Colonic mucosa (tissue), 4 donors: ENCODE data around the gene DOK3. TPM values are rescaled to one million over a fixed set of nuclear protein-coding genes. Genes with fewer than 3 reads are reported as not detected.

Experiments
- DNase-seq: peaks from one replicate; pipeline ENCODE4 v3.0.0-alpha.2; 2020
- H3K27ac ChIP-seq: fragments of 200-600 bp; one replicate; pipeline ENCODE4 v1.8.0; 2021
- H3K27me3 ChIP-seq: fragments of 200-600 bp; one replicate; pipeline ENCODE4 v1.8.0; 2021
- H3K36me3 ChIP-seq: fragments of 200-600 bp; one replicate; pipeline ENCODE4 v1.8.0; 2021
- H3K4me1 ChIP-seq: fragments of 200-600 bp; one replicate; pipeline ENCODE4 v1.8.0; 2021; ENCODE audit warnings: mild to moderate bottlenecking
- H3K4me3 ChIP-seq: fragments of 200-600 bp; one replicate; pipeline ENCODE4 v1.8.0; 2021
- H3K9ac ChIP-seq, 2 donors: one replicate each; pipeline ENCODE4 v1.7.0; 2013; ENCODE audit warnings: control low read depth in 2 of 2, low read depth in 2 of 2, low read length in 2 of 2
- H3K9me3 ChIP-seq: fragments of 200-600 bp; one replicate; pipeline ENCODE4 v1.8.0; 2021
- CTCF ChIP-seq: fragments of 200-600 bp; IDR thresholded peaks from one replicate; pipeline ENCODE4 v1.8.0; 2022; ENCODE audit warnings: antibody characterized with exemption, mild to moderate bottlenecking
- intact Hi-C: fragments of 100-400 bp; cut with DNase I; formaldehyde crosslinking; loops from one replicate; pipeline ENCODE4 v1.14.1; 2022
- total RNA-seq, 2 donors: library from RNA; stranded (reverse); fragmentation: NEBNext Ultra II Directional in 1 of 2; extraction: Animal tissue kit (Norgen Biotek cat#: 25700) in 1 of 2; gene quantifications; one replicate each; pipeline ENCODE4 v1.2.1, GENCODE V29; 2021
- donor health status: healthy.
- donor health status: DM: no; HTN: no; CAD: no.
- donor health status: DM: no; HTN: no; CAD: no.

Gene DOK3
- total RNA-seq, 2 donors from 2014 or later = 4.1 to 8.9 TPM

- no peaks in the 10 kb centered on the region for H3K36me3 ChIP-seq
- H3K4me1 ChIP-seq = peaks cover 9% of the 10 kb centered on the region
- H3K9me3 ChIP-seq = no peaks in the 10 kb centered on the region
- peaks cover 3% of the 10 kb centered on the region for H3K27me3 ChIP-seq
- no peak for DNase-seq
- H3K9ac ChIP-seq = no peak overlapping the region
- H3K4me3 ChIP-seq = no peak overlapping the region
- intact Hi-C loops = no loop called here
- no peak for TF ChIP-seq CTCF
- H3K27ac ChIP-seq = no peak overlapping the region
These were observed 40.7 kb downstream of the DOK3 start for GRCh38 chr5:177468685-177469628.

GRCh38 chr5:177468329-177468684 is 41.3 kb downstream of the DOK3 start:
- intact Hi-C loops = no loop called here
- Histone ChIP-seq H3K9ac (no peak overlapping the region), H3K27ac (no peak overlapping the region), H3K4me1 (peaks cover 9% of the 10 kb centered on the region), H3K36me3 (no peaks in the 10 kb centered on the region), H3K9me3 (no peaks in the 10 kb centered on the region), H3K27me3 (peaks cover 3% of the 10 kb centered on the region), H3K4me3 (no peak overlapping the region)
- no peak for TF ChIP-seq CTCF
- no peak for DNase-seq

- TF ChIP-seq CTCF = no peak
- intact Hi-C loops = no loop called here
- Histone ChIP-seq H3K27me3 (peaks cover under 1% of the 10 kb centered on the region), H3K9me3 (no peaks in the 10 kb centered on the region), H3K9ac (no peak overlapping the region), H3K4me3 (no peak overlapping the region), H3K27ac (no peak overlapping the region), H3K4me1 (peaks cover 5% of the 10 kb centered on the region), H3K36me3 (no peaks in the 10 kb centered on the region)
- DNase-seq = no peak
These were observed 42.2 kb downstream of the DOK3 start for GRCh38 chr5:177467436-177467835.

GRCh38 chr5:177466861-177467260 is 42.8 kb downstream of the DOK3 start:
- Histone ChIP-seq H3K9ac (no peak overlapping the region), H3K27me3 (no peaks in the 10 kb centered on the region), H3K27ac (no peak overlapping the region), H3K4me1 (no peaks in the 10 kb centered on the region), H3K4me3 (no peak overlapping the region), H3K36me3 (no peaks in the 10 kb centered on the region), H3K9me3 (no peaks in the 10 kb centered on the region)
- intact Hi-C loops = no loop called here
- no peak for TF ChIP-seq CTCF
- DNase-seq = no peak

GRCh38 chr5:177465044-177465443 is 44.6 kb downstream of the DOK3 start:
- H3K9me3 ChIP-seq = no peaks in the 10 kb centered on the region
- no peaks in the 10 kb centered on the region for H3K36me3 ChIP-seq
- no peak overlapping the region for H3K4me3 ChIP-seq
- TF ChIP-seq CTCF = no peak
- intact Hi-C loops = no loop called here
- H3K4me1 ChIP-seq = no peaks in the 10 kb centered on the region
- no peak overlapping the region for H3K27ac ChIP-seq
- H3K9ac ChIP-seq = no peak overlapping the region
- DNase-seq = no peak
- H3K27me3 ChIP-seq = no peaks in the 10 kb centered on the region
